ENCODE measurements around the gene MARCO.

The MARCO gene

GRCh38 chr2:118979152-118979861 is 37.3 kb downstream of the MARCO start:
- H3K4me3 Mint-ChIP-seq, result no peak overlapping the region
- no peaks in the 10 kb centered on the region for H3K36me3 Mint-ChIP-seq

GRCh38 chr2:118980022-118980421 is 38.0 kb downstream of the MARCO start:
- H3K27me3 Mint-ChIP-seq, result peaks cover 7% of the 10 kb centered on the region
- no peak overlapping the region for H3K27ac Mint-ChIP-seq
- no peaks in the 10 kb centered on the region for H3K9me3 Mint-ChIP-seq (ENCODE audit: low read depth)
- no peaks in the 10 kb centered on the region for H3K36me3 Mint-ChIP-seq
- no peaks in the 10 kb centered on the region for H3K4me1 Mint-ChIP-seq (ENCODE audit: low read depth)
- no peak overlapping the region for H3K4me3 Mint-ChIP-seq

More at GRCh38 chr2:118979152-118979861, 37.3 kb downstream of the MARCO start:
- H3K9me3 Mint-ChIP-seq (ENCODE audit: low read depth), result no peaks in the 10 kb centered on the region
- no peak overlapping the region for H3K27ac Mint-ChIP-seq
- no peaks in the 10 kb centered on the region for H3K4me1 Mint-ChIP-seq (ENCODE audit: low read depth)
- peaks cover 7% of the 10 kb centered on the region for H3K27me3 Mint-ChIP-seq

GRCh38 chr2:118980573-118980972 is 38.6 kb downstream of the MARCO start:
- H3K4me3 Mint-ChIP-seq, result no peak overlapping the region
- peaks cover 1% of the 10 kb centered on the region for H3K27me3 Mint-ChIP-seq
- H3K36me3 Mint-ChIP-seq, result no peaks in the 10 kb centered on the region
- H3K9me3 Mint-ChIP-seq (ENCODE audit: low read depth), result no peaks in the 10 kb centered on the region
- H3K27ac Mint-ChIP-seq, result no peak overlapping the region
- no peaks in the 10 kb centered on the region for H3K4me1 Mint-ChIP-seq (ENCODE audit: low read depth)

GRCh38 chr2:118981632-118982031 is 39.6 kb downstream of the MARCO start:
- peaks cover 5% of the 10 kb centered on the region for H3K4me1 Mint-ChIP-seq (ENCODE audit: low read depth)
- no peaks in the 10 kb centered on the region for H3K36me3 Mint-ChIP-seq
- no peak overlapping the region for H3K27ac Mint-ChIP-seq
- H3K4me3 Mint-ChIP-seq, result no peak overlapping the region
- no peaks in the 10 kb centered on the region for H3K9me3 Mint-ChIP-seq (ENCODE audit: low read depth)
- H3K27me3 Mint-ChIP-seq, result no peaks in the 10 kb centered on the region

GRCh38 chr2:118982039-118982438 is 40.0 kb downstream of the MARCO start:
- Mint-ChIP-seq H3K27me3 (no peaks in the 10 kb centered on the region), H3K4me1 (ENCODE audit: low read depth) (peaks cover 8% of the 10 kb centered on the region)

GRCh38 chr2:118983133-118983532 is 41.1 kb downstream of the MARCO start:
- no peaks in the 10 kb centered on the region for H3K27me3 Mint-ChIP-seq
- H3K4me3 Mint-ChIP-seq, result no peak overlapping the region
- H3K9me3 Mint-ChIP-seq (ENCODE audit: low read depth), result no peaks in the 10 kb centered on the region
- H3K4me1 Mint-ChIP-seq (ENCODE audit: low read depth), result peaks cover 8% of the 10 kb centered on the region
- H3K27ac Mint-ChIP-seq, result no peak overlapping the region
- H3K36me3 Mint-ChIP-seq, result no peaks in the 10 kb centered on the region

More at GRCh38 chr2:118982039-118982438, 40.0 kb downstream of the MARCO start:
- H3K9me3 Mint-ChIP-seq (ENCODE audit: low read depth), result no peaks in the 10 kb centered on the region
- H3K27ac Mint-ChIP-seq, result no peak overlapping the region
- no peak overlapping the region for H3K4me3 Mint-ChIP-seq
- H3K36me3 Mint-ChIP-seq, result no peaks in the 10 kb centered on the region

- no peak overlapping the region for H3K27ac Mint-ChIP-seq
- peaks cover 8% of the 10 kb centered on the region for H3K4me1 Mint-ChIP-seq (ENCODE audit: low read depth)
- H3K27me3 Mint-ChIP-seq, result no peaks in the 10 kb centered on the region
- no peaks in the 10 kb centered on the region for H3K9me3 Mint-ChIP-seq (ENCODE audit: low read depth)
- H3K36me3 Mint-ChIP-seq, result no peaks in the 10 kb centered on the region
- no peak overlapping the region for H3K4me3 Mint-ChIP-seq
Observed at GRCh38 chr2:118983915-118984314, 41.9 kb downstream of the MARCO start.

- Mint-ChIP-seq H3K36me3 (no peaks in the 10 kb centered on the region), H3K4me3 (no peak overlapping the region), H3K4me1 (ENCODE audit: low read depth) (peaks cover 8% of the 10 kb centered on the region), H3K27me3 (no peaks in the 10 kb centered on the region), H3K9me3 (ENCODE audit: low read depth) (no peaks in the 10 kb centered on the region), H3K27ac (no peak overlapping the region)
Observed at GRCh38 chr2:118986738-118987137, 44.7 kb downstream of the MARCO start.

- Mint-ChIP-seq H3K4me3 (no peak overlapping the region), H3K9me3 (ENCODE audit: low read depth) (no peaks in the 10 kb centered on the region), H3K4me1 (ENCODE audit: low read depth) (peaks cover 15% of the 10 kb centered on the region), H3K27me3 (no peaks in the 10 kb centered on the region), H3K27ac (no peak overlapping the region), H3K36me3 (no peaks in the 10 kb centered on the region)
Observed at GRCh38 chr2:118987886-118988285, 45.9 kb downstream of the MARCO start.

GRCh38 chr2:118988706-118989105 is 46.7 kb downstream of the MARCO start:
- Mint-ChIP-seq H3K27me3 (no peaks in the 10 kb centered on the region), H3K9me3 (ENCODE audit: low read depth) (no peaks in the 10 kb centered on the region), H3K27ac (no peak overlapping the region), H3K36me3 (no peaks in the 10 kb centered on the region), H3K4me3 (no peak overlapping the region), H3K4me1 (ENCODE audit: low read depth) (peaks cover 23% of the 10 kb centered on the region)

- no peak overlapping the region for H3K27ac Mint-ChIP-seq
- no peaks in the 10 kb centered on the region for H3K9me3 Mint-ChIP-seq (ENCODE audit: low read depth)
- H3K36me3 Mint-ChIP-seq, result no peaks in the 10 kb centered on the region
- H3K27me3 Mint-ChIP-seq, result no peaks in the 10 kb centered on the region
- peaks cover 29% of the 10 kb centered on the region for H3K4me1 Mint-ChIP-seq (ENCODE audit: low read depth)
- H3K4me3 Mint-ChIP-seq, result no peak overlapping the region
Observed at GRCh38 chr2:118989481-118989880, 47.5 kb downstream of the MARCO start.

- Mint-ChIP-seq H3K27ac (no peak overlapping the region), H3K4me3 (no peak overlapping the region), H3K36me3 (no peaks in the 10 kb centered on the region), H3K9me3 (ENCODE audit: low read depth) (no peaks in the 10 kb centered on the region), H3K27me3 (no peaks in the 10 kb centered on the region), H3K4me1 (ENCODE audit: low read depth) (peaks cover 31% of the 10 kb centered on the region)
Observed at GRCh38 chr2:118990757-118991545, 49.0 kb downstream of the MARCO start.

GRCh38 chr2:118991554-118991953 is 49.6 kb downstream of the MARCO start:
- H3K4me1 Mint-ChIP-seq (ENCODE audit: low read depth), result peaks cover 27% of the 10 kb centered on the region
- H3K36me3 Mint-ChIP-seq, result no peaks in the 10 kb centered on the region
- H3K27ac Mint-ChIP-seq, result no peak overlapping the region
- no peak overlapping the region for H3K4me3 Mint-ChIP-seq
- H3K27me3 Mint-ChIP-seq, result no peaks in the 10 kb centered on the region
- no peaks in the 10 kb centered on the region for H3K9me3 Mint-ChIP-seq (ENCODE audit: low read depth)

GRCh38 chr2:118992740-118993391 is 50.9 kb downstream of the MARCO start:
- Mint-ChIP-seq H3K36me3 (no peaks in the 10 kb centered on the region), H3K4me1 (ENCODE audit: low read depth) (peaks cover 23% of the 10 kb centered on the region), H3K27ac (no peak overlapping the region), H3K27me3 (no peaks in the 10 kb centered on the region), H3K9me3 (ENCODE audit: low read depth) (no peaks in the 10 kb centered on the region), H3K4me3 (peak overlapping the region; percentile 10)

- H3K4me1 Mint-ChIP-seq (ENCODE audit: low read depth), result peaks cover 23% of the 10 kb centered on the region
- H3K27ac Mint-ChIP-seq, result no peak overlapping the region
- H3K9me3 Mint-ChIP-seq (ENCODE audit: low read depth), result no peaks in the 10 kb centered on the region
- no peaks in the 10 kb centered on the region for H3K36me3 Mint-ChIP-seq
- peak overlapping the region; percentile 44 for H3K4me3 Mint-ChIP-seq
- no peaks in the 10 kb centered on the region for H3K27me3 Mint-ChIP-seq
Observed at GRCh38 chr2:118993392-118993752, 51.4 kb downstream of the MARCO start.
